ENCODE data around the gene PRTN3.
A peak's percentile ranks its signal among the peaks of the same experiment; 100 is the strongest.
"Not testable (repeated sequence)": the region's sequence is repeated elsewhere in the genome, so short reads cannot be mapped to it uniquely, and the experiment has no call there.

The PRTN3 gene

GRCh38 chr19:816500-816857, 24.3 kb upstream of the PRTN3 start:
- no peak for DNase-seq

- not testable (repeated sequence) for DNase-seq
Measured at GRCh38 chr19:820212-820611, 20.6 kb upstream of the PRTN3 start.

GRCh38 chr19:821231-821824, 19.5 kb upstream of the PRTN3 start:
- DNase-seq, result no peak

GRCh38 chr19:821825-822503, 18.8 kb upstream of the PRTN3 start, which contains the start of gene PLPPR3:
Gene PLPPR3 (minus strand): TSS chr19:821955. CDS start chr19:821559, 396 bp downstream.
- no peak for DNase-seq

- peak in 1 of 3 donors; percentile 58 for DNase-seq
Measured at GRCh38 chr19:823565-824121, 17.2 kb upstream of the PRTN3 start.

- DNase-seq, result peak; percentile 72 to 82 (median 75)
Measured at GRCh38 chr19:824885-825284, 15.9 kb upstream of the PRTN3 start.

DNA sequence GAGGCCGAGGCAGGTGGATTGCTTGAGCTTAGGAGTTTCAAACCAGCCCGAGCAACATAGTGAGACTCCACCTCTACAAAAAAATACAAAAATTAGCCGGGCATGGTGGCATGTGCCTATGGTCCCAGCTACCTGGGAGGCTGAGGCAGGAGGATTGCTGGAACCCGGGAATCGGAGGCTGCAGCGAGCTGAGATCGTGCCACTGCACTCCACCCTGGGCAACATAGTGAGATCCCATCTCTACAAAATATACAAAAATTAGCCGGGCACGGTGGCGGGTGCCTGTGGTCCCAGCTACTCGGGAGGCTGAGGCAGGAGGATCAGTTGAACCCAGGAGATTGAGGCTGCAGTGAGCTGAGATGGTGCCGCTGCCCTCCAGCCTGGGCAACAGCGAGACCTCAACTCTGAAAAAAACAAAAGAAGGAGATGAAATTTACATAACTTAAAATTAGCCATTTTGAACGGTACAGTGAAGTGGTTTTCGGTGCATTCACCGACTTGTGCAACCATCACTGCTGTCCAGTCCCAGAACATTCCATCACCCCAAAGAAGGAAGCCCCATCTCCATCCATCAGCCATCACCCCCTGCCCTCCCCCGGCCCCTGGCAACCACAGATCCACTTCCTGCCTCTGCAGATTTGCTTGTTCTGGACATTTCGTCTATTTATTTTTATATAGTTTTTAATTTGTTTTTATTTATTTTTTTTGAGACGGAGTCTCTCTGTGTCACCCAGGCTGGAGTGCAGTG, 14.7 kb upstream of the PRTN3 start:
- peak; percentile 46 to 61 (median 51) for DNase-seq

DNA sequence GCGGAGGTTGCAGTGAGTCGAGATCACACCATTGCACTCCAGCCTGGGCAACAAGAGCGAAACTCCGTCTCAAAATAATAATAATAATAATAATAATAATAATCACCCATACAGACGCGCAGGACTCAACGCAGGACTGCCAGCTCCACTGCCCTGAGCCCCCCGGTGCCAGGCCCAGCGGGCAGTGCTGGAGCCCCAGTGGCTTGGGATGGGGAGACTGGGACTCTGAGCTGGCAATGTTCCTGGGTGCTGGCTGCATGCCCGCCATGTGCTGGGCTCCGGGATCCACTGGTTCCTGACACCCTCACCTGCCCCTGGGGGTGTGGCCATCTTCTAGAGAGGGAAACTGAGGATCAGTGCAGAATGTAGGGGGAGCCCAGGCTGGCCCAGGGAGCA, 13.5 kb upstream of the PRTN3 start:
- no peak for DNase-seq

DNA sequence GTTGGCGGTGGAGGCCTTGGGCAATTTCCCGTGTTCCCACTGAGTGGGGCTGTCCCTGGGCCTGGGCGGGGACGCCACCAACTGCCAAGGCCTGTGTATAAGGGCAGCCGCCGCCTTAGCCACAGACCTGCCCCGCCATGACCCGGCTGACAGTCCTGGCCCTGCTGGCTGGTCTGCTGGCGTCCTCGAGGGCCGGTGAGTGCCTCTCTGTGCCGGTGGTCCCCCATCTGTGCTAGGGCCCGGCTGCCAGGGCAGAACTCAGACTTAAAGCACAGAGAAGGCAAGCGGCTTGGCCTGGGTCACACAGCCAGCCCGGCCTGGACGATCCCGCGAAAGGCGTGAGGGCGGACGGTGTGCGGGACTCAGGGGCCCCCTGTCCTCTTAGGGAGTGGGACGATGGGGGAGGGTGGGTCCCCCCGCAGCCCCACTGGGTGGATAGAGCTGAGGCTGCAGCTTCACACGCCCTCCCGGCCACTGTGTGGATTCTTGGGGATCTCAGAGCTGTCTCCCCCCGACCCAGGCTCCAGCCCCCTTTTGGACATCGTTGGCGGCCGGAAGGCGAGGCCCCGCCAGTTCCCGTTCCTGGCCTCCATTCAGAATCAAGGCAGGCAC, 13.0 kb upstream of the PRTN3 start, which contains the start of gene AZU1:
TSS of gene AZU1 (plus strand) at position 128 of the 612 bp plus-strand sequence. CDS start at position 138, 10 bp downstream.
- peak; percentile 83 to 93 (median 86) for DNase-seq

GRCh38 chr19:829129-829758, 11.6 kb upstream of the PRTN3 start:
- no peak for DNase-seq

DNA sequence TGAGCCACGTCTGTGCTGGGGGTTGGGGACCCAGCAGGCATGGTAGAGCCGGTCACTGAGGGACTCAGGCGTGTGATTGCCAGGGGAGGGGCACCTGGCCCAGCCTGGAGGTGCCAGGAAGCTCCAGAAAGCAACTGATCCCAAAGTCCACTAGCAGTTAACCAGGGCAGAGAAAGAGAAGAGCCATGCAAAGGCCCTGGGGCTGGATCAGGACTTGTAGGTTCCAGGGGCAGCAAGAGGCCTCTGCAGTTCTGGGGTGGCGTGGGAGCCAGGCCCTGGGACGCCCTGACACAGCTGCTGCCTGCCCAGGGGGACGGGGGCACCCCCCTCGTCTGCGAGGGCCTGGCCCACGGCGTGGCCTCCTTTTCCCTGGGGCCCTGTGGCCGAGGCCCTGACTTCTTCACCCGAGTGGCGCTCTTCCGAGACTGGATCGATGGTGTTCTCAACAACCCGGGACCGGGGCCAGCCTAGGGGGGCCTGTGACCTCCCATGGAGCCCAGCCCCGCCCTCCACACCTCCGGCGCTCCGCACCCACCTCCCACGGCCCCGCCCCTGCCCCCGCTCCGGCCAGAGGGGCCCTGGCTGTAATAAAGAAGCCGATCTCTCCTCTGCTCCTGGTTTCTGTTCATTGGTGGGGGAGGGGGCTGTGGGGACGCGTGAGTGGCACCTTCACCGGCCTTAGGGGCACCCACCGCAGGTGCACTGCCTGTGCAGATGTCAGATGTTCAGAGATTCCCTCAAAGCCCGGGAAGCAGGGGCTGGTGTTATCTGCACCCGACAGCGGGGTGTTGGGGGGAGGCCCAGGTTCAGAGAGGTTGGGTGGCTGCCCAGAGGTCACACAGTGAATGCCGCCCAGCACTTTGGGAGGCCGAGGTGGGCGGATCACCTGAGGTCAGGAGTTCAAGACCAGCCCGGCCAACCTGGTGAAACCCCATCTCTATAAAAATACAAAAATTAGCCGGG, 9.1 kb upstream of the PRTN3 start:
- no peak for DNase-seq

DNA sequence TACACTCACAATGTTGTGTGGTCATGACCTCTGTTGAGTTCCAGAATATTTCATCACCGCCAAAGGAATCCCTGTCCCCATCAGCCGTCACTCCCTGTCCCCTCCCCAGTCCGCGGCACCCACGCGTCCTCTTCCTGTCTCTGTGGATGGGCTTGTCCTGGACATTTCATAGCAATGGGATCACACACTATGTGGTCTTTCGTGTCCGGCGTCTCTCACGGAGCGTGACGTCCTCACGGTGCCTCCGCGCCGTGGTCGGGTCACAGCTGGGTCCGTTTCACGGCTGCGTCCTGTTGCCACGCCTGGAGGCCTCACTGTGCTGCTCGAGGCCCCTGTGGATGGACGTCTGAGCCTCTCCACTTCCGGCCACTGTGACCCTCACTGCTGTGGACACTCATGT, 6.6 kb upstream of the PRTN3 start:
- no peak for DNase-seq

DNA sequence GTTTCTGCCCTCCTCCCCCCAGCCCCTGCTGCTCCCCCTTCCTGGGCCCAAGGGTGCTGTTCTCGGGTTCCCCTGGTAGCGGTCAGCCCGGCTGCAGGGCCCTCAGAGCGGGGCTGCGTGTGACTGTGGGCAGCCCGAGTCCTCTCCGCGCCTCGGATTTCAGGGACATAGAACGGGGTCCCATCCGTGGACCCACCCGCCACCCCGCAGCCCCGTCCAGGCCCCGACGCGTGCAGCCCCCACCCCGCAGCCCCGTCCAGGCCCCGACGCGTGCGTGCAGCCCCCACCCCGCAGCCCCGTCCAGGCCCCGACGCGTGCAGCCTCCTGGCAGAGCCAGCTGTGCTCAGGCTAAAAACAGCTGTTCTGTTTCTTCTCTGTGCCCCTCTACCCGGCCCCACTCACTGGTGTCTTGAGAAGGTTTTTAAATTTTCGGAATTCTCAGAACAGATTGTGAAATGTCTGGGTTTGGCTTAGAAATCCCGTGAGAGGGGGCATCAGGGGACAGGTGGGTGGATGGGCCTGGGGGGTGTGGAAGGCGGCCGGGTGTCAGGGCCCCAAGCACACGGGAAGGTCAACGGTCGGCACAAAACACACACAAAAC, 5.5 kb upstream of the PRTN3 start:
- DNase-seq, result no peak

- DNase-seq, result not testable (repeated sequence)
Measured at GRCh38 chr19:842802-843179, 2.0 kb downstream of the PRTN3 start.

DNA sequence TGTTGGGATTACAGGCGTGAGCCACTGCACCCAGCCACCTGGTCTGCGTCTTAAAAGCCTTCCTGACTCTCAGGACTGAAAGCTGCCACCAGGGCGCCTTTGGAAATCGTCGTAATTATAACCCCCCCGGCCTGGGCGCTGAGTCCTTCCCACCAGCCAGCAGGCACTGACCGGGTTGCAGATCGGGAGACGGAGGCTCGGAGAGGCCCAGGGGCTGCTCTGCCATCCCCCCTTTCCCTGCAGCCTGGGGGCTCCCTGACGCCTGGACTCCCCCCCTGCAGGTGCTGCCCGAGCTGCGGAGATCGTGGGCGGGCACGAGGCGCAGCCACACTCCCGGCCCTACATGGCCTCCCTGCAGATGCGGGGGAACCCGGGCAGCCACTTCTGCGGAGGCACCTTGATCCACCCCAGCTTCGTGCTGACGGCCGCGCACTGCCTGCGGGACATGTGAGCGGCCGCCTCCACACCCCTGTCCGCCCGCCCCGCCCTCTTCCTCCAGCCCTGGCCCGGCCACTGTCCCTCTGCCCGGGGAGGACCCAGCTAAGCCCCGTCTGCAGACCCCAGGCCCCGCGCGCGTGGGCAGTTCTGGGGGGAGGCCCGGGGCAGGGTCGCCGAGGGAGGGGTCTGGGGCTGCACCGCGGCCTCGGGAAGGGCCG, 2.5 kb downstream of the PRTN3 start:
- peak in 2 of 3 donors; percentile 37 to 75 for DNase-seq

DNA sequence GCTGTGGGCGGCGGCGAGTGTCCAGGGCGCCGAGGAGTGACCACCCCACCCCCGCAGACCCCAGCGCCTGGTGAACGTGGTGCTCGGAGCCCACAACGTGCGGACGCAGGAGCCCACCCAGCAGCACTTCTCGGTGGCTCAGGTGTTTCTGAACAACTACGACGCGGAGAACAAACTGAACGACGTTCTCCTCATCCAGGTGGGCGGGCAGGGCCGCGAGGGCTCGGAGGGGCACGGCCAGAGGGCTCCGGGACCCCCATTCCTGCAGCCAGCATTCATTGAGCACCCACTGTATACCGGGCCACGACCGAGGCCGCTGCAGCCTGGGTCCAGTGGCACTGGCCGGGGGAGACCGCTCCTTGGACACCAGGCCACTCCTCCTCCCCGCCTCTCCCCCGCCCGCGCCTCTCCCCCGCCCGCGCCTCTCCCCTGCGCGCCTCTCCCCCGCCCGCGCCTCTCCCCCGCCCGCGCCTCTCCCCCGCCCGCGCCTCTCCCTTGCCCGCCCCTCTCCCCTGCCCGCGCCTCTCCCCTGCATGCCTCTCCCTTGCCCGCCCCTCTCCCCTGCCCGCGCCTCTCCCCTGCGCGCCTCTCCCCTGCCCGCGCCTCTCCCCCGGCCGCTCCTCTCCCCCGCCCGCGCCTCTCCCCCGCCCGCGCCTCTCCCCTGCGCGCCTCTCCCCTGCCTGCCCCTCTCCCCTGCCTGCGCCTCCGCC, 3.2 kb downstream of the PRTN3 start:
- no peak for DNase-seq

GRCh38 chr19:844546-844971, 3.8 kb downstream of the PRTN3 start:
- no peak for DNase-seq

- no peak for DNase-seq
Measured at GRCh38 chr19:845707-846521, 5.1 kb downstream of the PRTN3 start.

Measured in suppressor macrophage treated with lipopolysaccharide for 1 hour (primary cell).